GM12891 (cell line): Measurements from ENCODE around the gene KCNJ14.

ENCODE experiments used
- POLR2A ChIP-seq: IDR thresholded peaks from 2 replicates; pipeline ENCODE4 v1.6.1; 2011; ENCODE audit warnings: low read depth, low read length, control low read depth
- SPI1 ChIP-seq: IDR thresholded peaks from 2 replicates; pipeline ENCODE4 v1.6.1; 2011; ENCODE audit warnings: low read depth, low read length, control low read depth

DNA sequence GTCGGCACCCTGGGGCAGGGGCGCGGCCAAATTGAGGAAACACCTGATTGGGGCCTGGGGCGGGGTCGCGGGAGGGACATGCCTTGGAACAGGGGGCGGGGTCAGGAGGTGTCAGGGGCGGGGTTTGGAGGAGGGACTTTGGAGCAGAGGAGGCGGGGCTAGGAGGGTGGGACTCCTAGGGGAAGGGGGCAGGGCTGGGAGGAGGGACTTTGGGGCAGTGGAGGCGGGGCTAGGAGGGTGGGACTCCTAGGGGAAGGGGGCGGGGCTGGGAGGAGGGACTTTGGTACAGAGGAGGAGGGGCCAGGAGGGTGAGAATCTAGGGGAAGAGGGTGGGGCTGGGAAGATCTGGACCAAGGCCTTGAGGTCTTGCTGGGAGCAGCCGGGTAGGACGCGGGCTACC lies 40.0 kb upstream of the KCNJ14 start:
- TF ChIP-seq POLR2A (no peak), SPI1 (no peak)
